ENCODE results near the gene RAB4B.

RAB4B gene

DNA sequence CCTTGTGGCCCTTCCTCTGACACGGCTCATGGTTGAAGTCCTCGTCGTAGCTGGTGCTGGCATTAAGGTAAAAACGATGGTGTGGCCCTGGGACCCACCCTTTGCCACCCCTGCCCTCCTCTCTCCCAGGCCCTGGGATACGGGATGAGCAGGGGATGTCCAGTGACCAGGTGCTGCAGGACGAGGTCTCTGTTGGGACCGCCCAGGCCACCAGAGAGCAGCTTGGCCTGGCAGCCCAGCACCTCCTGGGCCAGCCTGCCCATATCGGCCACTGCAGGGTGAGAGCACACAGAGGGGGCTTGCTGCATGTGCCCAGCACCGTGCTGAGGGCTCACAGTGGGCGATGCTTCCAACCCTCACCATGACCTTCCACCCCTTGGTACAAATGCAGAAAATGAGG, 34.1 kb upstream of the RAB4B start:
- Histone ChIP-seq H4K20me1 (ENCODE audit: insufficient read depth, low read length, poor library complexity, severe bottlenecking) (no peaks in the 10 kb centered on the region), H3K36me3 (ENCODE audit: insufficient read depth, low read length) (no peaks in the 10 kb centered on the region), H2AFZ (ENCODE audit: low read length) (no peak overlapping the region), H3F3A (ENCODE audit: low read depth) (no peaks in the 10 kb centered on the region), H3K9ac (ENCODE audit: low read depth, low read length, poor library complexity, severe bottlenecking) (no peak overlapping the region), H3K9me2 (replicated peaks; ENCODE audit: low read depth, low read length) (no peaks in the 10 kb centered on the region), H3K4me2 (ENCODE audit: low read depth, low read length, poor library complexity, severe bottlenecking) (no peak overlapping the region), H3K9me3 (ENCODE audit: insufficient read depth, low read depth, low read length) (no peaks in the 10 kb centered on the region), H3K79me2 (ENCODE audit: insufficient read depth, low read length) (peaks cover 15% of the 10 kb centered on the region), H3K4me3 (ENCODE audit: low read length, poor library complexity, severe bottlenecking) (no peak overlapping the region), H3K27me3 (ENCODE audit: insufficient read depth, low read length, poor library complexity, severe bottlenecking) (no peaks in the 10 kb centered on the region), H3K4me1 (ENCODE audit: insufficient read depth, low read length, poor library complexity, severe bottlenecking) (peaks cover 9% of the 10 kb centered on the region)
- TF ChIP-seq, protein P1, sequence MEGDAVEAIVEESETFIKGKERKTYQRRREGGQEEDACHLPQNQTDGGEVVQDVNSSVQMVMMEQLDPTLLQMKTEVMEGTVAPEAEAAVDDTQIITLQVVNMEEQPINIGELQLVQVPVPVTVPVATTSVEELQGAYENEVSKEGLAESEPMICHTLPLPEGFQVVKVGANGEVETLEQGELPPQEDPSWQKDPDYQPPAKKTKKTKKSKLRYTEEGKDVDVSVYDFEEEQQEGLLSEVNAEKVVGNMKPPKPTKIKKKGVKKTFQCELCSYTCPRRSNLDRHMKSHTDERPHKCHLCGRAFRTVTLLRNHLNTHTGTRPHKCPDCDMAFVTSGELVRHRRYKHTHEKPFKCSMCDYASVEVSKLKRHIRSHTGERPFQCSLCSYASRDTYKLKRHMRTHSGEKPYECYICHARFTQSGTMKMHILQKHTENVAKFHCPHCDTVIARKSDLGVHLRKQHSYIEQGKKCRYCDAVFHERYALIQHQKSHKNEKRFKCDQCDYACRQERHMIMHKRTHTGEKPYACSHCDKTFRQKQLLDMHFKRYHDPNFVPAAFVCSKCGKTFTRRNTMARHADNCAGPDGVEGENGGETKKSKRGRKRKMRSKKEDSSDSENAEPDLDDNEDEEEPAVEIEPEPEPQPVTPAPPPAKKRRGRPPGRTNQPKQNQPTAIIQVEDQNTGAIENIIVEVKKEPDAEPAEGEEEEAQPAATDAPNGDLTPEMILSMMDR (conservative IDR thresholded peaks at IDR 0.05; ENCODE audit: low read length) = no peak
- no peak for TF ChIP-seq EZH2phosphoT487 (IDR thresholded peaks at IDR 0.05; ENCODE audit: borderline replicate concordance)

DNA sequence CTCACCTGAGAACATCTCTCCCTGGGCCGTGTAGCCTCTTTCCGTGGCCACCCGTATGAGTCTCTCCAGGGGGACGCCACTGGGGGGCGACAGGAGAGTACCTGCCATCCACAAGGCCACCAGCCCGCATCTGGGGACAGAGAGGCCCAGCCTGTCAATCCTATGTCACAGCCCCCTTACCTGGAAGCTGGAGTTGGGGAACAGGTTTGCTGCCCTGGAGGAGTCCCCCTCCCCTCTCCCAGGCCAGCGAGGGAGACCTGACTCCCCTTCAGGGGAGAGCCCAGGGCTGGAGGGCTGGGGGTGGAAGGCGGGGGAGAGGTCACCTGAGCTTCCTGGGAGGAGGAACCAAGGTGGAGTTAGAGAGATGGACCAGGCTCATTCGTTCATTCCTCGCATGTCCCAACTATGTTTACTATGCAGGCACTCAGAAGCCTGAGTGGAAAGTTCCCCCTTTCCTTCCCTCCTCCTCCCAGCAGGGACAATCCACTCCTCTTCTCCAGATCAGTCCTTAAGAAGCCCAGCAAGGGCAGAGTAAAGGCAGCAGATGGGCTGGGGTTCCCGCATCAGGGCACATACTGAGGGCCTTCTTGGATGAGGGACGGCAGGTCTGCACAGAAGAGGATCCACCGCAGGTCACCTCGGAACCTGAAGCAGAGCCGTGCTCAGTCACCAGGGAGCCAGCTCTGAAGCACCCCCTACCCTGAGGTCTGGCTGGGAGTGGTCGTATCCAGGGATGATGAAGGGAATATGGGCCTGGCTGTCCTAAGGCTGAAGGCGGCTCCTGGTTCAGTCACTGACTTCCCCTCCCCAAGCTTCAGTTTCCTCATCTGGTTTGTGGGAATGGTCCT, 33.3 kb upstream of the RAB4B start:
- H3K27me3 ChIP-seq (ENCODE audit: insufficient read depth, low read length, poor library complexity, severe bottlenecking) = no peaks in the 10 kb centered on the region
- H4K20me1 ChIP-seq (ENCODE audit: insufficient read depth, low read length, poor library complexity, severe bottlenecking) = no peaks in the 10 kb centered on the region
- no peak overlapping the region for H3K9ac ChIP-seq (ENCODE audit: low read depth, low read length, poor library complexity, severe bottlenecking)
- no peak overlapping the region for H2AFZ ChIP-seq (ENCODE audit: low read length)
- peaks cover 24% of the 10 kb centered on the region for H3K79me2 ChIP-seq (ENCODE audit: insufficient read depth, low read length)
- TF ChIP-seq, protein P1 (conservative IDR thresholded peaks at IDR 0.05; ENCODE audit: low read length) = peak; percentile 68
- no peak for TF ChIP-seq EZH2phosphoT487 (IDR thresholded peaks at IDR 0.05; ENCODE audit: borderline replicate concordance)
- peaks cover 17% of the 10 kb centered on the region for H3K4me1 ChIP-seq (ENCODE audit: insufficient read depth, low read length, poor library complexity, severe bottlenecking)
- no peak overlapping the region for H3K4me2 ChIP-seq (ENCODE audit: low read depth, low read length, poor library complexity, severe bottlenecking)
- no peaks in the 10 kb centered on the region for H3K9me3 ChIP-seq (ENCODE audit: insufficient read depth, low read depth, low read length)
- H3K9me2 ChIP-seq (replicated peaks; ENCODE audit: low read depth, low read length) = no peaks in the 10 kb centered on the region
- H3K36me3 ChIP-seq (ENCODE audit: insufficient read depth, low read length) = no peaks in the 10 kb centered on the region
- H3K4me3 ChIP-seq (ENCODE audit: low read length, poor library complexity, severe bottlenecking) = no peak overlapping the region
- no peaks in the 10 kb centered on the region for H3F3A ChIP-seq (ENCODE audit: low read depth)

DNA sequence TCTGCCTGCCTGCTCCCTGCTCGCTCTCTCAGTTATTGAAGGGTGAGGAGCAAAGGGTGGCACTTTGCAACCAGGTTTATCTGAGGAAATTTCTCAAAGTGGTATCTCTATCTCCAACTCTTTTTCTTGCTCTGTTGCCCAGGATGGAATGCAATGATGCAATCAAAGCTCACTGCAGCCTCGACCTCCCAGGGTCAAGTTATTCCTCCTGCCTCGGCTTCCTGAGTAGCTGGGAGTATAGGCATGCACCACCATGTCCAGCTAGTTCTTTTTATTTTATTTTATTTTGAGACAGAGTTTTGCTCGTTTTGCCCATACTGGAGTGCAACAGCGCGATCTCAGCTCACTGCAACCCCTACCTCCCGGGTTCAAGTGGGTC, 32.7 kb upstream of the RAB4B start:
- Histone ChIP-seq H4K20me1 (ENCODE audit: insufficient read depth, low read length, poor library complexity, severe bottlenecking) (no peaks in the 10 kb centered on the region), H3K4me1 (ENCODE audit: insufficient read depth, low read length, poor library complexity, severe bottlenecking) (peaks cover 21% of the 10 kb centered on the region), H3K9me3 (ENCODE audit: insufficient read depth, low read depth, low read length) (no peaks in the 10 kb centered on the region), H3K4me2 (ENCODE audit: low read depth, low read length, poor library complexity, severe bottlenecking) (no peak overlapping the region), H3K79me2 (ENCODE audit: insufficient read depth, low read length) (peaks cover 28% of the 10 kb centered on the region), H3K27me3 (ENCODE audit: insufficient read depth, low read length, poor library complexity, severe bottlenecking) (no peaks in the 10 kb centered on the region), H3K36me3 (ENCODE audit: insufficient read depth, low read length) (no peaks in the 10 kb centered on the region), H2AFZ (ENCODE audit: low read length) (no peak overlapping the region), H3F3A (ENCODE audit: low read depth) (no peaks in the 10 kb centered on the region), H3K4me3 (ENCODE audit: low read length, poor library complexity, severe bottlenecking) (no peak overlapping the region), H3K9ac (ENCODE audit: low read depth, low read length, poor library complexity, severe bottlenecking) (no peak overlapping the region), H3K9me2 (replicated peaks; ENCODE audit: low read depth, low read length) (no peaks in the 10 kb centered on the region)
- TF ChIP-seq EZH2phosphoT487 (IDR thresholded peaks at IDR 0.05; ENCODE audit: borderline replicate concordance) = no peak
- TF ChIP-seq, protein P1 (conservative IDR thresholded peaks at IDR 0.05; ENCODE audit: low read length) = no peak

Measured in Loucy (cell line).